ENCODE data around the gene PAPPA2. TPM values are rescaled to one million over a fixed set of nuclear protein-coding genes. Genes with fewer than 3 reads are reported as not detected.

The PAPPA2 gene
- total RNA-seq, 1 experiment from 2014 or later: not detected

DNA sequence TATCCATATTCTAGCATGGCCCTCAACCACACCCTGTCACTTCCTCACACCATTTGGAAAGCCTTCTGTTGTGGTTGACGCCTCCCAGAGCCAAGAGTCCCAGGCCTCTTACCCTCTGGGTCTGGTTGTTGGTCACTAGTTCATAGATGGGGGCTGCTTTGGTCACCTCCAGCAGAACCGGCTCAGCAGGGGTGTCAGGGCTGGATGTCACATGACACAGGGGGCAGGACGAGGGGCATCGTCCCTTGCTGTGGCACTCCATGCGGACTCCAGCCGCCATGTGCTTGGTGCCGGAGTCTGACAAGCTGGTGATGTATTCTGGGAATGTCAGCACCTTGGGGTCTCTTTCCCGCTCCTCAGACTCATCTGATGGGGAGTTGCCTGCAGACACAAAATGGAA is 431.5 kb downstream of the PAPPA2 start:
- no peak overlapping the region for H3K27ac ChIP-seq (ENCODE audit: low read length)
- H3K9me3 ChIP-seq (ENCODE audit: low read length): no peaks in the 10 kb centered on the region
- H2AFZ ChIP-seq (ENCODE audit: low read length): no peak overlapping the region
- ChIA-PET POLR2A (ENCODE audit: unreplicated experiment) (no interaction called here), CTCF (no interaction called here)
- H3F3A ChIP-seq (ENCODE audit: low read length, unreplicated experiment): no peaks in the 10 kb centered on the region
- ATAC-seq (no peak), DNase-seq (no peak)
- TF ChIP-seq, protein P1, sequence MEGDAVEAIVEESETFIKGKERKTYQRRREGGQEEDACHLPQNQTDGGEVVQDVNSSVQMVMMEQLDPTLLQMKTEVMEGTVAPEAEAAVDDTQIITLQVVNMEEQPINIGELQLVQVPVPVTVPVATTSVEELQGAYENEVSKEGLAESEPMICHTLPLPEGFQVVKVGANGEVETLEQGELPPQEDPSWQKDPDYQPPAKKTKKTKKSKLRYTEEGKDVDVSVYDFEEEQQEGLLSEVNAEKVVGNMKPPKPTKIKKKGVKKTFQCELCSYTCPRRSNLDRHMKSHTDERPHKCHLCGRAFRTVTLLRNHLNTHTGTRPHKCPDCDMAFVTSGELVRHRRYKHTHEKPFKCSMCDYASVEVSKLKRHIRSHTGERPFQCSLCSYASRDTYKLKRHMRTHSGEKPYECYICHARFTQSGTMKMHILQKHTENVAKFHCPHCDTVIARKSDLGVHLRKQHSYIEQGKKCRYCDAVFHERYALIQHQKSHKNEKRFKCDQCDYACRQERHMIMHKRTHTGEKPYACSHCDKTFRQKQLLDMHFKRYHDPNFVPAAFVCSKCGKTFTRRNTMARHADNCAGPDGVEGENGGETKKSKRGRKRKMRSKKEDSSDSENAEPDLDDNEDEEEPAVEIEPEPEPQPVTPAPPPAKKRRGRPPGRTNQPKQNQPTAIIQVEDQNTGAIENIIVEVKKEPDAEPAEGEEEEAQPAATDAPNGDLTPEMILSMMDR (conservative IDR thresholded peaks at IDR 0.05; ENCODE audit: low read depth, low read length): no peak
- TF ChIP-seq EZH2phosphoT487 (IDR thresholded peaks at IDR 0.05; ENCODE audit: borderline replicate concordance, low read length): no peak
- no peak for TF ChIP-seq EZH2 (IDR thresholded peaks at IDR 0.05; ENCODE audit: low read length, unreplicated experiment)
- H3K79me2 ChIP-seq (ENCODE audit: low read length): no peaks in the 10 kb centered on the region
- no peak overlapping the region for H3K4me3 ChIP-seq (ENCODE audit: low read length)
- no peak overlapping the region for H3K9ac ChIP-seq (ENCODE audit: low read length)
- intact Hi-C loops (cut with micrococcal nuclease): no loop called here
- no TSS peak for BruUV-seq (replicated peaks)
- no peaks in the 10 kb centered on the region for H4K20me1 ChIP-seq (ENCODE audit: low read length)
- no peaks in the 10 kb centered on the region for H3K36me3 ChIP-seq (ENCODE audit: low read depth, low read length)
- no peak overlapping the region for H3K4me2 ChIP-seq (ENCODE audit: low read length)
- H3K27me3 ChIP-seq (ENCODE audit: low read length): peaks cover 37% of the 10 kb centered on the region
- H3K9me2 ChIP-seq (replicated peaks; ENCODE audit: low read length): no peaks in the 10 kb centered on the region
- no peaks in the 10 kb centered on the region for H3K4me1 ChIP-seq (ENCODE audit: insufficient read depth, low read length)
